Measurements from ENCODE around the gene LRRFIP1. TPM values are rescaled to one million over a fixed set of nuclear protein-coding genes. Genes with fewer than 3 reads are reported as not detected.
A peak's percentile ranks its signal among the peaks of the same experiment; 100 is the strongest.

LRRFIP1 gene
- total RNA-seq, 6 experiments from 2014 or later = 29.4 to 56.3 (median 49.7) TPM

GRCh38 chr2:237790353-237790752, 163.0 kb downstream of the LRRFIP1 start:
- Histone ChIP-seq H3K27ac (no peak overlapping the region), H3K9me3 (no peaks in the 10 kb centered on the region), H3K36me3 (no peaks in the 10 kb centered on the region), H3K4me3 (no peak overlapping the region), H3K4me1 (no peaks in the 10 kb centered on the region), H3K27me3 (no peaks in the 10 kb centered on the region)
- intact Hi-C loops (cut with DNase I) = no loop called here
- ATAC-seq (no peak), DNase-seq (no peak)
- WGBS (ENCODE audit: insufficient coverage, low coverage, low lambda C conversion rate, missing lambda C conversion rate) = 75% methylated on average over 4 of the region's 4 CpGs
- TF ChIP-seq POLR2A (IDR thresholded peaks at IDR 0.05) (no peak), CTCF (IDR thresholded peaks at IDR 0.05) (no peak)

- peak in 1 of 4 donors; percentile 36 for ATAC-seq
- Histone ChIP-seq H3K36me3 (no peaks in the 10 kb centered on the region), H3K27ac (no peak overlapping the region), H3K4me1 (no peaks in the 10 kb centered on the region), H3K9me3 (no peaks in the 10 kb centered on the region), H3K27me3 (no peaks in the 10 kb centered on the region), H3K4me3 (no peak overlapping the region)
- WGBS (ENCODE audit: insufficient coverage, low coverage, low lambda C conversion rate, missing lambda C conversion rate) = 80% methylated on average over 6 of the region's 6 CpGs
- TF ChIP-seq CTCF (IDR thresholded peaks at IDR 0.05) (no peak), POLR2A (IDR thresholded peaks at IDR 0.05) (no peak)
- DNase-seq = no peak
- intact Hi-C loops (cut with DNase I) = no loop called here
These were observed 164.8 kb downstream of the LRRFIP1 start for GRCh38 chr2:237791977-237792727.

GRCh38 chr2:237797253-237797652, 169.9 kb downstream of the LRRFIP1 start:
- ATAC-seq (no peak), DNase-seq (no peak)
- no peak overlapping the region for H3K27ac ChIP-seq
- peaks cover 0 to 5% (median 0%) of the 10 kb centered on the region in 4 donors for H3K9me3 ChIP-seq
- no peaks in the 10 kb centered on the region for H3K4me1 ChIP-seq
- no peak overlapping the region for H3K4me3 ChIP-seq
- no peaks in the 10 kb centered on the region for H3K36me3 ChIP-seq
- TF ChIP-seq POLR2A (IDR thresholded peaks at IDR 0.05) (no peak), CTCF (IDR thresholded peaks at IDR 0.05) (no peak)
- intact Hi-C loops (cut with DNase I) = no loop called here
- 95% methylated on average over 3 of the region's 3 CpGs for WGBS (ENCODE audit: insufficient coverage, low coverage, low lambda C conversion rate, missing lambda C conversion rate)
- H3K27me3 ChIP-seq = no peaks in the 10 kb centered on the region

GRCh38 chr2:237798236-237799059, 171.1 kb downstream of the LRRFIP1 start, which contains the start of gene RBM44:
Gene RBM44 (plus strand): TSS chr2:237798779. CDS start chr2:237813610, 14,831 bp downstream.
- H3K4me3 ChIP-seq = no peak within 1 kb of the TSS
- DNase-seq = no peak
- intact Hi-C loops (cut with DNase I) = no loop called here
- H3K9me3 ChIP-seq = peaks cover 0 to 5% (median 0%) of the 10 kb centered on the region in 4 donors
- no peaks in the 10 kb centered on the region for H3K36me3 ChIP-seq
- no peak for ATAC-seq
- H3K27ac ChIP-seq = no peak within 1 kb of the TSS
- no peaks in the 10 kb centered on the region for H3K4me1 ChIP-seq
- TF ChIP-seq CTCF (IDR thresholded peaks at IDR 0.05) (no peak), POLR2A (IDR thresholded peaks at IDR 0.05) (no peak)
- H3K27me3 ChIP-seq = no peaks in the 10 kb centered on the region
- WGBS (ENCODE audit: insufficient coverage, low coverage, low lambda C conversion rate, missing lambda C conversion rate) = 70% methylated on average over 29 of the region's 84 CpGs
